ENCODE results near the gene WIZ. TPM values are rescaled to one million over a fixed set of nuclear protein-coding genes. Genes with fewer than 3 reads are reported as not detected.

Gene WIZ
- total and polyA plus RNA-seq, 2 of the 8 experiments (the other 6 are each of a cell fraction or from before 2014, with no cell fraction given): 12.5 to 33.2 TPM

DNA sequence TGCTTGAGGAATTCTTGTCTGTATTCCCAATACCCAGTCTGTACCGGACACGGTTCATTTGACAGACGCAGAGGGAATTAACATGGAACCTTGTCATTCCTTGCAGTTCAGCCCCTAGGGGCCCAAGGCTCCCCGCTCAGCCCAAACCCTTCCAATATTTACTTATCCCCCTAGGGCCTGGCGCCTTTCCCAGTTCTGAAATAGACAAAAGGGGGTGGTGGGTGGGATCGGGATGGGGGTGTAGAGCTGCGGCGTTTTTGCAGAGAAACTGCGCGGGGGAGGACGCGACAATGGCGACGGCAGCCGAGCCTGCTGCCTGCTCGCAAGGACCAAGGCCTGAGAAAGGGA lies 31.6 kb downstream of the WIZ start:
- ChIA-PET CTCF (ENCODE audit: partially characterized antibody) (interaction anchor here (1.0 to 5.1 kb wide), 6 partner anchors 7 to 194 kb away, joined by 3 to 48 read pairs (median 4); no protein-coding TSS in a partner anchor), POLR2A (ENCODE audit: partially characterized antibody) (interaction anchor here (0.6 to 6.1 kb wide), 27 partner anchors 8 to 294 kb away, joined by 3 to 71 read pairs (median 5); partner anchors contain the start of genes AKAP8 and WIZ)
- Histone ChIP-seq H3K14ac (ENCODE audit: insufficient read length) (no peak overlapping the region), H2BK120ac (replicated peaks; ENCODE audit: low read depth, low read length) (no peak overlapping the region), H3K18ac (ENCODE audit: extremely low read depth, low read length) (peak overlapping the region; percentile 95; the same call in 1 of the 2 replicates), H3K23ac (ENCODE audit: insufficient read length) (no peak overlapping the region), H4K5ac (ENCODE audit: insufficient read length, low read depth, low read length) (peak overlapping the region; percentile 82), H2AFZ (ENCODE audit: low read length) (no peak overlapping the region), H4K91ac (replicated peaks; ENCODE audit: insufficient read length, low read length) (peak overlapping the region; percentile 99), H3K79me2 (ENCODE audit: control insufficient read depth in 1 of 2, insufficient read depth in 2 of 2, low read length in 2 of 2) (peaks cover 40 to 54% of the 10 kb centered on the region in 2 experiments), H2AK5ac (ENCODE audit: low read depth, low read length) (no peak overlapping the region), H2BK12ac (ENCODE audit: low read depth, low read length) (no peak overlapping the region), H3K9ac (replicated peaks in 1 of 4; ENCODE audit: extremely low read depth in 1 of 4, low read depth in 3 of 4, low read length in 3 of 4) (peak overlapping the region; percentile 83 to 99 (median 92)), H3K36me3 (ENCODE audit: control insufficient read depth in 2 of 4, insufficient read depth in 4 of 4, low read length in 3 of 4) (peaks cover 0 to 14% (median 7%) of the 10 kb centered on the region in 4 experiments; a peak in 4 of 8 replicates), H2BK5ac (ENCODE audit: low read depth, low read length) (peak overlapping the region; percentile 97), H4K8ac (ENCODE audit: extremely low read depth, insufficient read depth, low read length) (peak overlapping the region; percentile 97; the same call in 1 of the 2 replicates), H3K79me1 (ENCODE audit: low read depth, low read length) (peaks cover 5% of the 10 kb centered on the region), H3K27ac (ENCODE audit: low read depth, low read length) (peak overlapping the region; percentile 97), H2BK20ac (ENCODE audit: low read length) (no peak overlapping the region), H3K56ac (replicated peaks; ENCODE audit: insufficient read length, low read depth, low read length) (peak overlapping the region; percentile 89), H3K4me2 (ENCODE audit: insufficient read depth in 1 of 2, low read depth in 2 of 2, low read length in 2 of 2) (peak overlapping the region; percentile 76 to 97), H4K20me1 (replicated peaks in 1 of 2; ENCODE audit: control insufficient read depth in 1 of 2, insufficient read depth in 2 of 2, low read length in 2 of 2) (peaks cover 7 to 13% of the 10 kb centered on the region in 2 experiments), H2BK15ac (ENCODE audit: low read length) (no peak overlapping the region), H3K9me3 (ENCODE audit: insufficient read depth in 2 of 2, low read depth in 1 of 2, low read length in 1 of 2) (peaks cover 0 to 2% of the 10 kb centered on the region in 2 experiments; a peak in 1 of 4 replicates), H3K4me1 (replicated peaks in 1 of 4; ENCODE audit: control insufficient read depth in 3 of 4, insufficient read depth in 4 of 4, low read length in 3 of 4) (peaks cover 0 to 4% (median 3%) of the 10 kb centered on the region in 4 experiments; a peak in 5 of 7 replicates), H3K23me2 (ENCODE audit: low read depth, low read length) (peaks cover 4% of the 10 kb centered on the region; the same call in 1 of the 2 replicates), H3K27me3 (replicated peaks in 1 of 4; ENCODE audit: control insufficient read depth in 3 of 4, extremely low read depth in 1 of 4, insufficient read depth in 3 of 4, low read length in 3 of 4) (no peaks in the 10 kb centered on the region), H3K4me3 (ENCODE audit: extremely low read depth in 1 of 4, insufficient read depth in 2 of 4, low read depth in 3 of 4, low read length in 4 of 4) (peak overlapping the region; percentile 85 to 98 (median 96)), H3K4ac (replicated peaks; ENCODE audit: insufficient read length, low read depth, low read length) (peak overlapping the region; percentile 71)
- TF ChIP-seq SAP30 (IDR thresholded peaks at IDR 0.05; ENCODE audit: insufficient read depth, insufficient replicate concordance, low read length): peak; percentile 18
- TF ChIP-seq SP1 (IDR thresholded peaks at IDR 0.05; ENCODE audit: low read depth, low read length): no peak
- FAIRE-seq (no peak), DNase-seq (ENCODE audit: low read depth in 1 of 2, low spot score in 2 of 2) (no peak)
- 7% methylated on average over 11 of the region's 16 CpGs; no CpG with 5 or more reads in 1 of the 2 experiments for WGBS, 2 experiments (ENCODE audit: extremely low coverage in 1 of 2, insufficient coverage in 1 of 2, insufficient read length in 1 of 2, insufficient replicate concordance in 2 of 2, low coverage in 1 of 2, low lambda C conversion rate in 2 of 2, missing lambda C conversion rate in 1 of 2)

Data from H1 (cell line).